ENCODE data around the gene GTPBP10. TPM values are rescaled to one million over a fixed set of nuclear protein-coding genes. Genes with fewer than 3 reads are reported as not detected.
A peak's percentile ranks its signal among the peaks of the same experiment; 100 is the strongest.

Gene GTPBP10
- total and polyA plus RNA-seq, 9 of the 15 experiments (the other 6 are each of a cell fraction or from before 2014, with no cell fraction given): 34.6 to 89.8 (median 76.4) TPM

GRCh38 chr7:90403174-90404113 lies 56.9 kb downstream of the GTPBP10 start, which contains the start of gene CLDN12 (continued):
- no peak for TF ChIP-seq NFE2L1 (tag; IDR thresholded peaks at IDR 0.05; ENCODE audit: borderline replicate concordance, low read depth)
- TF ChIP-seq ZBTB26 (CRISPR knock-in tag; IDR thresholded peaks at IDR 0.05): no peak
- no peak for TF ChIP-seq PCBP2 (IDR thresholded peaks at IDR 0.05; ENCODE audit: low read depth, low read length, poor library complexity, severe bottlenecking)
- 0 out of 4 replicates have a peak, but pooled peaks of 1 of the 2 experiments have one; percentile 57 for TF ChIP-seq BCLAF1 (IDR thresholded peaks at IDR 0.05; ENCODE audit: borderline replicate concordance in 1 of 2, control insufficient read depth in 1 of 2, low read depth in 2 of 2, low read length in 1 of 2)
- TF ChIP-seq CREB3 (tag; conservative IDR thresholded peaks at IDR 0.05; ENCODE audit: low read depth): no peak
- TF ChIP-seq KLF10 (CRISPR knock-in tag; IDR thresholded peaks at IDR 0.05): no peak
- peak; percentile 95 for TF ChIP-seq ATF3 (IDR thresholded peaks at IDR 0.05)
- no peak for TF ChIP-seq ATF3 (CRISPR knock-in tag; conservative IDR thresholded peaks at IDR 0.05)
- TF ChIP-seq NELFE (IDR thresholded peaks at IDR 0.05; ENCODE audit: insufficient read depth, insufficient read length): no peak
- peak in 1 of 2 experiments; percentile 83; a peak in 2 of 4 replicates for TF ChIP-seq HDAC1 (IDR thresholded peaks at IDR 0.05)
- no peak for TF ChIP-seq GATA2 (CRISPR knock-in tag; IDR thresholded peaks at IDR 0.05)
- TF ChIP-seq ATF1 (CRISPR knock-in tag; IDR thresholded peaks at IDR 0.05): no peak
- peak; percentile 93 for TF ChIP-seq ATF1 (tag; IDR thresholded peaks at IDR 0.05)
- no peak for TF ChIP-seq TAL1 (IDR thresholded peaks at IDR 0.05)
- TF ChIP-seq KDM5B (IDR thresholded peaks at IDR 0.05; ENCODE audit: insufficient replicate concordance, low read depth, low read length): peak; percentile 52
